Suprapubic skin (tissue), 4 donors: ENCODE data around the gene PRCC. TPM values are rescaled to one million over a fixed set of nuclear protein-coding genes. Genes with fewer than 3 reads are reported as not detected.

ENCODE experiments used
- DNase-seq, 2 donors: peaks; one replicate each; pipeline ENCODE4 v3.0.0-alpha.2; 2019; ENCODE audit warnings: low spot score in 2 of 2
- H3K27ac ChIP-seq: fragments of 200-600 bp; sonication (generic); one replicate; pipeline ENCODE4 v1.5.1; 2019
- H3K27me3 ChIP-seq: fragments of 200-600 bp; sonication (generic); one replicate; pipeline ENCODE4 v1.5.1; 2019
- H3K36me3 ChIP-seq: fragments of 200-600 bp; sonication (generic); one replicate; pipeline ENCODE4 v1.5.1; 2019
- H3K4me1 ChIP-seq: fragments of 200-600 bp; sonication (generic); one replicate; pipeline ENCODE4 v1.5.1; 2019
- H3K4me3 ChIP-seq: fragments of 200-600 bp; sonication (generic); one replicate; pipeline ENCODE4 v1.5.1; 2019; ENCODE audit warnings: mild to moderate bottlenecking
- H3K9me3 ChIP-seq: fragments of 200-600 bp; sonication (generic); one replicate; pipeline ENCODE4 v1.5.1; 2019
- EP300 ChIP-seq: sonication (generic); formaldehyde crosslinking; IDR thresholded peaks from one replicate; pipeline ENCODE4 v1.6.1; 2017; ENCODE audit warnings: antibody characterized with exemption
- POLR2A ChIP-seq, 2 donors: fragments of 450-650 bp; IDR thresholded peaks; one replicate each; pipeline ENCODE4 v1.6.1; 2017; ENCODE audit warnings: antibody characterized with exemption in 2 of 2, mild to moderate bottlenecking in 2 of 2, moderate library complexity in 2 of 2
- POLR2AphosphoS5 ChIP-seq, 3 donors: sonication (generic); formaldehyde crosslinking; IDR thresholded peaks; one replicate each; pipeline ENCODE4 v1.6.1; 2017; ENCODE audit warnings: antibody characterized with exemption in 3 of 3
- WGBS: methylation state at CpG from one replicate; pipeline ENCODE4 v1.1.5; 2018; 5-methylcytosine and 5-hydroxymethylcytosine counted together
- total RNA-seq, 4 donors: library from RNA; depleted of rRNA; stranded (reverse); fragments of >200 nt; gene quantifications; one replicate each; pipeline ENCODE4 v1.1.0, GENCODE V29; 2016
- TF ChIP-seq, protein P1 (sequence below), 2 donors: fragments of 200-600 bp in 1 of 2; fragments of 450-650 bp in 1 of 2; sonication (generic) in 1 of 2; IDR thresholded peaks; one replicate each; pipeline ENCODE4 v1.5.1; 2016 to 2019; ENCODE audit warnings: antibody characterized with exemption in 2 of 2, mild to moderate bottlenecking in 1 of 2, moderate library complexity in 1 of 2

Gene PRCC
- total RNA-seq, 4 donors from 2014 or later = 39.1 to 50.1 (median 43.3) TPM

DNA sequence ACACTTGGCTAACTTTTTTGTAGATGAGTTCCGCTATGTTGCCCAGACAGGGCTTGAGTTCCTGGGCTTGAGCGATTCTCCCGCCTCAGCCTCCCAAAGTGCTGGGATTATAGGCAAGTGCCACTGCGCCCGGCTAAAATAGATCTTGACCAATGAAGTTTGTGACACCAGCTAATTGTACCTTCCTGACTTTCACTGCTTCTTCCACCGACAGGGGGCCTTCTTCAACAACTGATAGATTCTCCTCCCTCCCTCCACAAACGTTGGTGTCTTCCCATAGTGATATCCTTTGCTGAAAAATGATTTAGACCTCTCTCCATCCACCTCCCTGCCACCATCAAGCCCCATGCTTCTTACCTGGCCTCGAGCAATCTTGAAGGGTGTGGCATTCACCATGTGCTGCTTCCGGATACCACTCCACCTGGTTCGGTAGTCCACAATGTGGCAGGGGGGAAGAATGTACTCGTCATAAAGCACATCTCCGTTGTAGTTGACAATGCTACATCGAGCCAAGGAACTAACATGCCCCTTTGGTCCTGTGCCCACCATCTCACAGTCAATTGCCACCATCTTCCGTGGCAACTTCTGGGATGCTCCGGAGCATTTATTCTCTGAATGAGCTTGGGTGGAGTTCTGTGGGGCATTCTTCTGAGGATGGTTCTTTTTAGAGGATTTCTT lies 40.6 kb upstream of the PRCC start:
- Histone ChIP-seq H3K27ac (no peak overlapping the region), H3K27me3 (no peaks in the 10 kb centered on the region), H3K9me3 (no peaks in the 10 kb centered on the region), H3K36me3 (peaks cover 28% of the 10 kb centered on the region), H3K4me1 (peaks cover 49% of the 10 kb centered on the region), H3K4me3 (peak overlapping the region; percentile 93)
- TF ChIP-seq, protein P1, sequence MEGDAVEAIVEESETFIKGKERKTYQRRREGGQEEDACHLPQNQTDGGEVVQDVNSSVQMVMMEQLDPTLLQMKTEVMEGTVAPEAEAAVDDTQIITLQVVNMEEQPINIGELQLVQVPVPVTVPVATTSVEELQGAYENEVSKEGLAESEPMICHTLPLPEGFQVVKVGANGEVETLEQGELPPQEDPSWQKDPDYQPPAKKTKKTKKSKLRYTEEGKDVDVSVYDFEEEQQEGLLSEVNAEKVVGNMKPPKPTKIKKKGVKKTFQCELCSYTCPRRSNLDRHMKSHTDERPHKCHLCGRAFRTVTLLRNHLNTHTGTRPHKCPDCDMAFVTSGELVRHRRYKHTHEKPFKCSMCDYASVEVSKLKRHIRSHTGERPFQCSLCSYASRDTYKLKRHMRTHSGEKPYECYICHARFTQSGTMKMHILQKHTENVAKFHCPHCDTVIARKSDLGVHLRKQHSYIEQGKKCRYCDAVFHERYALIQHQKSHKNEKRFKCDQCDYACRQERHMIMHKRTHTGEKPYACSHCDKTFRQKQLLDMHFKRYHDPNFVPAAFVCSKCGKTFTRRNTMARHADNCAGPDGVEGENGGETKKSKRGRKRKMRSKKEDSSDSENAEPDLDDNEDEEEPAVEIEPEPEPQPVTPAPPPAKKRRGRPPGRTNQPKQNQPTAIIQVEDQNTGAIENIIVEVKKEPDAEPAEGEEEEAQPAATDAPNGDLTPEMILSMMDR (IDR thresholded peaks at IDR 0.05) = peak; percentile 29 to 47
- TF ChIP-seq EP300 = no peak
- WGBS = 32% methylated on average over 15 of the region's 15 CpGs
- DNase-seq = no peak

DNA sequence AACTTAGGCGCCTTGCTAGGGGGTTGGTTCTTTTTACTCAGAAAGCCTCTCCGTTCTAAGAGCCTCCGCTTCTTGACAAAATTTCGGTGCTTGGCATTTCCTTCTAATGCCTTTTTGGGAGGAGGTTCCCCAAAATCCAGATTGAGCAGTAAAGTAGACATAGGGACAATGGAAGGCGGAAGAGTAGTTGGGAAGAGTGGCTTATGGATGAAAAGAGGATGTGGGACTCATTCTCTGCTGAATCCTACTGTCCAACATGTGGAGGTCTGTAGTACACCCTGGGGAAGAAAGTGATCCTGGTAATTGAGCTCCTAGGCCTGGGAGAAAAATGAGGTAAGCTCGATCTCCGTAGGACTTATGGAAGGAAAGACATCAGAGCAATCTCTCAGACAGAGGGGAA lies 39.8 kb upstream of the PRCC start:
- Histone ChIP-seq H3K27ac (peak overlapping the region; percentile 99), H3K9me3 (no peaks in the 10 kb centered on the region), H3K4me1 (peaks cover 49% of the 10 kb centered on the region), H3K27me3 (no peaks in the 10 kb centered on the region), H3K36me3 (peaks cover 30% of the 10 kb centered on the region), H3K4me3 (peak overlapping the region; percentile 93)
- TF ChIP-seq POLR2A (IDR thresholded peaks at IDR 0.05) = no peak
- TF ChIP-seq, protein P1 (IDR thresholded peaks at IDR 0.05) = no peak
- TF ChIP-seq POLR2AphosphoS5 (IDR thresholded peaks at IDR 0.05) = no peak
- no peak for TF ChIP-seq EP300
- WGBS = 49% methylated on average over 7 of the region's 7 CpGs
- DNase-seq = no peak

DNA sequence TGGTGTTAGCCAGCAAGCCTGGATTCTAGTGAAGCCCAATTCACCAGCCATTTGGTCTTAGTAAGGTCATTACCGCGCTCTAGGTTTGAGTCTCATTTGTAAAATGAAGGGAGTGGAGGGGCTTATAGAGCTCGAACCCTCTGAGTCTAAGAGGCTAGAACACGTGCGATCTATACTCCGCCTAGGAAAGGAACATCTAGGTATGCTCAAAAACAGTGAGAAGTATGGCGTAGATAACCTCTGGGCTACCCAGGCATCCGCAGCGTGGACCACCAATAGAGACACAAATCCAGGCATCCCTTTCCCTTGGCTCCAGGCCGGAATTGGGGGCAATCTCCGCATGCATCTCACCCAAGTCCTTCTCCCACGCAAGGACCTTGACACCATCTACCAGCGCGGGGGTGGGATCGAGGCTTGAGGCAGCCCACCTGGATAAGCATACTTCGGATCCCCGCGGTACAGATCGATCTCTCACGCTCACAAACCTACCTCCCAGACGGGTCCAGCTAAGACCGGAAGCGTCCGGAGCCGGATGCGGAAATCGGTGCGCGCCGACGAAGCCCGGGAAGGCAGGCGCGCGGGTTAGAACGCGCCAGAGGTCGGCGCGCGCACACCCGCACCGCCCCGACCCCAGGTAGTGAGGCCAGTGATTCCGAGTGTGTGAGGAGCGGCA lies 39.3 kb upstream of the PRCC start, which contains the start of gene METTL25B:
Gene METTL25B (plus strand): TSS at position 544 of the 673 bp plus-strand sequence. CDS start 636 bp downstream, outside the sequence.
- H3K9me3 ChIP-seq = no peaks in the 10 kb centered on the region
- peak in 1 of 2 donors; percentile 91 for DNase-seq
- H3K27me3 ChIP-seq = no peaks in the 10 kb centered on the region
- WGBS = 0% methylated on average over 7 of the region's 46 CpGs
- peaks cover 49% of the 10 kb centered on the region for H3K4me1 ChIP-seq
- H3K4me3 ChIP-seq = peak within 1 kb of the TSS; percentile 93
- peaks cover 30% of the 10 kb centered on the region for H3K36me3 ChIP-seq
- TF ChIP-seq, protein P1 (IDR thresholded peaks at IDR 0.05) = no peak
- TF ChIP-seq POLR2A (IDR thresholded peaks at IDR 0.05) (peak in 1 of 2 donors; percentile 67), POLR2AphosphoS5 (IDR thresholded peaks at IDR 0.05) (peak in 1 of 3 donors; percentile 22)
- peak within 1 kb of the TSS; percentile 99 for H3K27ac ChIP-seq

DNA sequence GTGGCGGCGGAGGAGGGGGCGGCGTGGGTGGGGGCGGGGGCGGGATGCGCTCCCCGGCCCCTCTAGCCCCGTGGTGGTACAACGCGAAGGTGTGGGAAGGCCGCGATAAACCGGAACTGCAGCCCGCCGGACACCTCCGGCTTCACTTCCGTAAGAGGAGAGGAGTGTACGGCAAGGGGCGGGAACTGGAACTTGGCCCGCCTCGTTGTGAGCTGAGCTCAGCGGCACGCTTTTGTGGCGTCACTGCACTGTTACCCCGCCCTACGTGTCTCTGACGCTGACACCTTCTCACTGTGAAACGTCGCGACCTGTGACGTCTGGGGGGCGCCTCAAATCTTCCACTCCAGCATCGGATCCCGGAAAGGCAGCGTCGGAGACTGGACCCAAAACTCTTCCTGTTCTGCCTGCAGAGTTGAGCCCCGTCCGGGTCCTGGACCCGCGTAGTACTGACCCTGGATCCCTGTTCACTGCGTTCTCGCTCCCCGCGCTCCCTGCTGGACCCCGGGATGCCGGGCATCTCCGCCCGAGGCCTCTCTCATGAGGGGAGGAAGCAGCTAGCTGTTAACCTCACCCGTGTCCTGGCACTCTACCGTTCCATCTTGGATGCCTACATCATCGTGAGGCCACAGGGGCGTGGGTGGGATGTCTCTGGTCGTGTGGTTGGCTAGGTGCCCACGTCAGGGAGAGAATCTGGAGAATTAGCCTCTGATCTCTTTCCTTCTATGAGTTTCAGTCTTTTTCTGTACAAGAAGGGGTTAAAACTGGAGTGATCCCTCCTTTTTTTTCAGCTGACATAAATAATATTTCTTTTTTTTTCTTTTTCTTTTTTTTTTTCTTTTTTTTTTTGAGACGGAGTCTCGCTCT lies 38.5 kb upstream of the PRCC start, which contains the start of gene ISG20L2:
Gene ISG20L2 (minus strand): TSS at position 168 of the 864 bp plus-strand sequence. CDS start 1,114 bp downstream, outside the sequence.
- Histone ChIP-seq H3K9me3 (no peaks in the 10 kb centered on the region), H3K4me1 (peaks cover 48% of the 10 kb centered on the region), H3K27me3 (no peaks in the 10 kb centered on the region), H3K27ac (peak within 1 kb of the TSS; percentile 99), H3K36me3 (peaks cover 30% of the 10 kb centered on the region), H3K4me3 (peak within 1 kb of the TSS; percentile 93)
- 1% methylated on average over 39 of the region's 57 CpGs for WGBS
- TF ChIP-seq POLR2AphosphoS5 (IDR thresholded peaks at IDR 0.05) (peak in 2 of 3 donors; percentile 62 to 88), EP300 (peak; percentile 63), POLR2A (IDR thresholded peaks at IDR 0.05) (peak; percentile 14 to 79)
- TF ChIP-seq, protein P1 (IDR thresholded peaks at IDR 0.05) = no peak
- DNase-seq = peak; percentile 99
